ENCODE measurements around the gene KDM4C. TPM values are rescaled to one million over a fixed set of nuclear protein-coding genes. Genes with fewer than 3 reads are reported as not detected.

KDM4C gene
- total RNA-seq, 4 donors from 2014 or later = 25.2 to 41.1 (median 26.4) TPM

DNA sequence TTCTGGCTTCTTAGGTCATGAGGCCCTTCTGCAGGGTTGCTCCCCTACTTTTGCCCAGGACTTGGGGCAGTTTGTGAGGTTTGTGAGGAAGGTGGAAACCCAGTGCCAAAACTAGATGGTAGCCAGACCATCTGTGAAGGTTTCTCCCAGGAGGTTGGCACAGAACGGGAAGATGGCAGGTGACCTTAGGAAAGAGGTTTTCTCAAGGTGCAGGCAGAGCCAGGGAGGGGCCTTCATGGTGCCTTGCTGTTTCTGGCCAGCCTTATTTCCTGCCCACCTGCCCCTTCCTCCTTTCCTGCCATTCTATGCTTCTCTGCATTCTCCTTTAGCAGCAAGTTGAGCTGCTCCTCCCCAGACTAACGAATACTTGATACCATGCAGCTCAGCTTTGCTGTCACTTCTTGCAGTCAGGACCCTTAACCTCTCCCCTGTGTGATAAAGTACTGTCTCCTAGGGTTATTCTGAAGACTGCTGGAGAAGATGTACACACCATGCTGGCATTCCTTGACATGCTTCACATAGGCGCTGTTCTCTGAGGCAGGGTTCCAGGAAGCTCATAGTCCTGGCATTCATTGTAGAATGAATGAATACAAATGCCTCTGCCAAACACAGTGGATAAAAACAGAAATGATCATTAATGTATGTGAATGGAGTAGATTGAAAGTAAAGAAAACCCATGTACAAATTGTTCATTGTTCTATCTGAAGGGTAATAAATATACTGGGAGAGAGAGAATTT, 154.3 kb downstream of the KDM4C start:
- Histone ChIP-seq H3K4me1 (peaks cover 0 to 9% (median 8%) of the 10 kb centered on the region in 4 donors), H3K9me3 (no peaks in the 10 kb centered on the region), H3K27me3 (no peaks in the 10 kb centered on the region), H3K27ac (replicated peaks in 1 of 4) (no peak overlapping the region), H3K36me3 (no peaks in the 10 kb centered on the region), H3K4me3 (no peak overlapping the region)
- TF ChIP-seq POLR2A (IDR thresholded peaks at IDR 0.05; ENCODE audit: low read depth) (no peak), POLR2AphosphoS5 (IDR thresholded peaks at IDR 0.05) (no peak), EP300 (IDR thresholded peaks at IDR 0.05) (no peak)
- TF ChIP-seq, protein P1, sequence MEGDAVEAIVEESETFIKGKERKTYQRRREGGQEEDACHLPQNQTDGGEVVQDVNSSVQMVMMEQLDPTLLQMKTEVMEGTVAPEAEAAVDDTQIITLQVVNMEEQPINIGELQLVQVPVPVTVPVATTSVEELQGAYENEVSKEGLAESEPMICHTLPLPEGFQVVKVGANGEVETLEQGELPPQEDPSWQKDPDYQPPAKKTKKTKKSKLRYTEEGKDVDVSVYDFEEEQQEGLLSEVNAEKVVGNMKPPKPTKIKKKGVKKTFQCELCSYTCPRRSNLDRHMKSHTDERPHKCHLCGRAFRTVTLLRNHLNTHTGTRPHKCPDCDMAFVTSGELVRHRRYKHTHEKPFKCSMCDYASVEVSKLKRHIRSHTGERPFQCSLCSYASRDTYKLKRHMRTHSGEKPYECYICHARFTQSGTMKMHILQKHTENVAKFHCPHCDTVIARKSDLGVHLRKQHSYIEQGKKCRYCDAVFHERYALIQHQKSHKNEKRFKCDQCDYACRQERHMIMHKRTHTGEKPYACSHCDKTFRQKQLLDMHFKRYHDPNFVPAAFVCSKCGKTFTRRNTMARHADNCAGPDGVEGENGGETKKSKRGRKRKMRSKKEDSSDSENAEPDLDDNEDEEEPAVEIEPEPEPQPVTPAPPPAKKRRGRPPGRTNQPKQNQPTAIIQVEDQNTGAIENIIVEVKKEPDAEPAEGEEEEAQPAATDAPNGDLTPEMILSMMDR (IDR thresholded peaks at IDR 0.05) = no peak
- 80% methylated on average over 3 of the region's 3 CpGs for WGBS
- DNase-seq (ENCODE audit: extremely low spot score) = no peak
- intact Hi-C loops (cut with DNase I) = no loop called here

DNA sequence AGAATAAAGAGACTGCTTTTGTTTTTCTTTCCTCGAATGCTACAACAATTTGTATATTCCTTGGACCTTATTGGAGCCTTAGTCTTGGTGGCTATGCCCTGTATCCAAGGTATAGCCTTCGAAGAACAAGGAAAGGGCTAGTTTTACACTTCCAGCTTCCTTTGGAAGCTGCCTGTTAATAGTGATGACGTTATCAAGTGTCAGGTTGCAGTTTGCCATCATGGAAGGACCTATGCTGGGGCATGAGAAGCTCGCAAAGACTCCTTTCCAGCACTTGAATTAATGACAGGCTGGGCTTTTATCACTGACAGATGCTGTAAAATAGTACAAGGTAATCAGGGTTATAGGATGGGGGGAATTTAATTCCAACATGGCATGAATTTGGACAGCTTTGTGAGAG, 157.9 kb downstream of the KDM4C start:
- DNase-seq (ENCODE audit: extremely low spot score) = no peak
- intact Hi-C loops (cut with DNase I) = no loop called here
- Histone ChIP-seq H3K4me3 (no peak overlapping the region), H3K4me1 (peaks cover 0 to 9% (median 8%) of the 10 kb centered on the region in 4 donors), H3K27ac (replicated peaks in 1 of 4) (no peak overlapping the region), H3K36me3 (no peaks in the 10 kb centered on the region), H3K9me3 (no peaks in the 10 kb centered on the region), H3K27me3 (no peaks in the 10 kb centered on the region)
- no peak for TF ChIP-seq POLR2A (IDR thresholded peaks at IDR 0.05; ENCODE audit: low read depth)
- TF ChIP-seq, protein P1 (IDR thresholded peaks at IDR 0.05) = no peak
- no peak for TF ChIP-seq POLR2AphosphoS5 (IDR thresholded peaks at IDR 0.05)
- no peak for TF ChIP-seq EP300 (IDR thresholded peaks at IDR 0.05)
- 82% methylated on average over 4 of the region's 4 CpGs for WGBS

DNA sequence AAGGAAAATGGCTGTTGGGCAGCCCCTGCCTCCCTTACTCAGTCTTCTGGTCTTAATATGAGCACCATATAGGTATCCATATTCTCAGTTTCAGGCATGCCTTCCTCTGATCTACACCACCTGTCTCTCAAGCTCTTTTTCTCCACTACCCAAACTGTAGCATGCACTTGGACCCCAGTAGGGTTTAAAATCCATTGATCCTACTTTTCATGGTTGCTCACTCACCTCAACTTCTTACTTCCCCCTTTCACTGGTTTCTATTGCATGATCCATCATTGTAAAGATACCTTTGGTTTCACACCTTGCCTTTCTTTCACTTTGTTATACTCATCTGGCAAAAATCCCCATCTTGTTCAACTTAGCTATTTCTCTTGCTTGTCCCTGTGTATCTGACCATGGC, 159.4 kb downstream of the KDM4C start:
- Histone ChIP-seq H3K36me3 (peaks cover 0 to 4% (median 2%) of the 10 kb centered on the region in 4 donors), H3K4me1 (peaks cover 0 to 4% (median 3%) of the 10 kb centered on the region in 4 donors), H3K27ac (replicated peaks in 1 of 4) (no peak overlapping the region), H3K4me3 (no peak overlapping the region), H3K9me3 (no peaks in the 10 kb centered on the region), H3K27me3 (no peaks in the 10 kb centered on the region)
- DNase-seq (ENCODE audit: extremely low spot score) = no peak
- TF ChIP-seq POLR2AphosphoS5 (IDR thresholded peaks at IDR 0.05) = no peak
- intact Hi-C loops (cut with DNase I) = no loop called here

DNA sequence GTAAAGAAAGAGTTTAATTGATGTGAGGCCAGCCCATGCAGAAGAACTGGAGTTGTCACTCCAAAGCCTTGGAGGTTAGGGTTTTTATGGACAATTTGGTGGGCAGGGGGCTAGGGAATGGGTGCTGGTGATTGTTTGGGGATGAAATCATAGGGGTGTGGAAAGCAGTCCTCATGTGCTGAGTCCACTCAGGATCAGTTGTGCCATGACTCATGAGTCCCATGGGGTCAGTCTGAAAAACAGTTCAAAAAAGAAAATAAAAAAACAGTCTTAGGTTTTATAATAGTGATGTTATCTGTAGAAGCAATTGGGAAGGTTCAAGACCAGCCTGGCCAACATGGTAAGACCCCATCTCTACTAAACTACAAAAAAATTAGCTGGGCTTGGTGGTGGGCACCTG, 162.3 kb downstream of the KDM4C start:
- Histone ChIP-seq H3K4me3 (no peak overlapping the region), H3K4me1 (no peaks in the 10 kb centered on the region), H3K27ac (replicated peaks in 1 of 4) (no peak overlapping the region), H3K27me3 (no peaks in the 10 kb centered on the region), H3K9me3 (no peaks in the 10 kb centered on the region), H3K36me3 (peaks cover 0 to 9% (median 2%) of the 10 kb centered on the region in 4 donors)
- intact Hi-C loops (cut with DNase I) = no loop called here
- no peak for DNase-seq (ENCODE audit: extremely low spot score)
- TF ChIP-seq, protein P1 (IDR thresholded peaks at IDR 0.05) = no peak
- TF ChIP-seq EP300 (IDR thresholded peaks at IDR 0.05) = no peak

DNA sequence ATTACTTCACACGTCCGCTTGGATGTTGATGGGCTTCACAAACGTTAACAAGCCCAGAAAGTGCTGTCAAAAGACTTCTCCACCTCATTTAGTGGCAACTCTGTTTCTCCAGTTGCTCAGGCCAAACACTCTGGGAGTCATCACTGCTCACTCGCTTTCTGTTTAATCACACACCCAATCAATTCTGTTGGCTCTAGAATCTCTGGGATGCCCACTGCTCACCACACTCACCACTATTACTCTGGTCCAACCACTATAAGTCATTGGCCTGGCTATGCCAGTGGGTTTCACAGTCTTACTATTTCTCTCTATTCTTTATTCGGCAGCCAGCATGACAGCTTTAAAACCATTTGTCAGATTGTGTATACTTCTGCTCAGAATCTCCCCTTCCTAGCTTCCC, 163.5 kb downstream of the KDM4C start:
- 79% methylated on average over 5 of the region's 5 CpGs for WGBS
- DNase-seq (ENCODE audit: extremely low spot score) = no peak
- intact Hi-C loops (cut with DNase I) = no loop called here
- no peak overlapping the region for H3K27ac ChIP-seq (replicated peaks in 1 of 4)
- H3K27me3 ChIP-seq = no peaks in the 10 kb centered on the region
- H3K36me3 ChIP-seq = peaks cover 0 to 9% (median 2%) of the 10 kb centered on the region in 4 donors
- TF ChIP-seq, protein P1 (IDR thresholded peaks at IDR 0.05) = no peak
- TF ChIP-seq EP300 (IDR thresholded peaks at IDR 0.05) (no peak), POLR2AphosphoS5 (IDR thresholded peaks at IDR 0.05) (no peak), POLR2A (IDR thresholded peaks at IDR 0.05; ENCODE audit: low read depth) (no peak)
- H3K9me3 ChIP-seq = no peaks in the 10 kb centered on the region
- H3K4me3 ChIP-seq = no peak overlapping the region
- peaks cover 0 to 2% (median 0%) of the 10 kb centered on the region in 4 donors for H3K4me1 ChIP-seq
